ENCODE results near the gene TEX51.

The TEX51 gene

GRCh38 chr2:126893606-126894005, 5.1 kb upstream of the TEX51 start:
- DNase-seq: no peak

GRCh38 chr2:126894082-126894481, 4.6 kb upstream of the TEX51 start:
- DNase-seq: no peak

GRCh38 chr2:126894585-126895182, 4.0 kb upstream of the TEX51 start:
- no peak for DNase-seq

- DNase-seq: no peak
Measured at GRCh38 chr2:126895336-126895735, 3.4 kb upstream of the TEX51 start.

GRCh38 chr2:126896471-126896870, 2.2 kb upstream of the TEX51 start:
- DNase-seq: no peak

GRCh38 chr2:126899616-126900185, 1.0 kb downstream of the TEX51 start:
- no peak for DNase-seq

GRCh38 chr2:126900646-126901319, 2.1 kb downstream of the TEX51 start:
- no peak for DNase-seq

GRCh38 chr2:126901459-126901858, 2.8 kb downstream of the TEX51 start:
- DNase-seq: no peak

- DNase-seq: no peak
Measured at GRCh38 chr2:126902152-126902835, 3.6 kb downstream of the TEX51 start.

GRCh38 chr2:126902859-126903258, 4.2 kb downstream of the TEX51 start:
- DNase-seq: no peak

- DNase-seq: no peak
Measured at GRCh38 chr2:126905991-126906390, 7.3 kb downstream of the TEX51 start.

GRCh38 chr2:126906781-126907180, 8.1 kb downstream of the TEX51 start:
- DNase-seq: no peak

- DNase-seq: no peak
Measured at GRCh38 chr2:126907671-126908070, 9.0 kb downstream of the TEX51 start.

GRCh38 chr2:126908721-126909177, 10.1 kb downstream of the TEX51 start:
- no peak for DNase-seq

GRCh38 chr2:126909366-126909765, 10.7 kb downstream of the TEX51 start:
- DNase-seq: no peak

- DNase-seq: no peak
Measured at GRCh38 chr2:126909781-126910180, 11.1 kb downstream of the TEX51 start.

- peak; percentile 5 for DNase-seq
Measured at GRCh38 chr2:126910637-126911036, 11.9 kb downstream of the TEX51 start.

- no peak for DNase-seq
Measured at GRCh38 chr2:126911111-126911796, 12.6 kb downstream of the TEX51 start.

GRCh38 chr2:126912201-126912600, 13.5 kb downstream of the TEX51 start:
- no peak for DNase-seq

- no peak for DNase-seq
Measured at GRCh38 chr2:126913329-126913728, 14.6 kb downstream of the TEX51 start.

GRCh38 chr2:126913881-126914615, 15.4 kb downstream of the TEX51 start:
- no peak for DNase-seq

GRCh38 chr2:126914811-126915500, 16.3 kb downstream of the TEX51 start:
- DNase-seq: no peak

All from NCI-H2029 treated with DMSO at 0.1 percent for 48 hours (cell line).